ENCODE results near the gene HLTF.
"Not testable (repeated sequence)": the region's sequence is repeated elsewhere in the genome, so short reads cannot be mapped to it uniquely, and the experiment has no call there.

The HLTF gene, protein sequence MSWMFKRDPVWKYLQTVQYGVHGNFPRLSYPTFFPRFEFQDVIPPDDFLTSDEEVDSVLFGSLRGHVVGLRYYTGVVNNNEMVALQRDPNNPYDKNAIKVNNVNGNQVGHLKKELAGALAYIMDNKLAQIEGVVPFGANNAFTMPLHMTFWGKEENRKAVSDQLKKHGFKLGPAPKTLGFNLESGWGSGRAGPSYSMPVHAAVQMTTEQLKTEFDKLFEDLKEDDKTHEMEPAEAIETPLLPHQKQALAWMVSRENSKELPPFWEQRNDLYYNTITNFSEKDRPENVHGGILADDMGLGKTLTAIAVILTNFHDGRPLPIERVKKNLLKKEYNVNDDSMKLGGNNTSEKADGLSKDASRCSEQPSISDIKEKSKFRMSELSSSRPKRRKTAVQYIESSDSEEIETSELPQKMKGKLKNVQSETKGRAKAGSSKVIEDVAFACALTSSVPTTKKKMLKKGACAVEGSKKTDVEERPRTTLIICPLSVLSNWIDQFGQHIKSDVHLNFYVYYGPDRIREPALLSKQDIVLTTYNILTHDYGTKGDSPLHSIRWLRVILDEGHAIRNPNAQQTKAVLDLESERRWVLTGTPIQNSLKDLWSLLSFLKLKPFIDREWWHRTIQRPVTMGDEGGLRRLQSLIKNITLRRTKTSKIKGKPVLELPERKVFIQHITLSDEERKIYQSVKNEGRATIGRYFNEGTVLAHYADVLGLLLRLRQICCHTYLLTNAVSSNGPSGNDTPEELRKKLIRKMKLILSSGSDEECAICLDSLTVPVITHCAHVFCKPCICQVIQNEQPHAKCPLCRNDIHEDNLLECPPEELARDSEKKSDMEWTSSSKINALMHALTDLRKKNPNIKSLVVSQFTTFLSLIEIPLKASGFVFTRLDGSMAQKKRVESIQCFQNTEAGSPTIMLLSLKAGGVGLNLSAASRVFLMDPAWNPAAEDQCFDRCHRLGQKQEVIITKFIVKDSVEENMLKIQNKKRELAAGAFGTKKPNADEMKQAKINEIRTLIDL

DNA sequence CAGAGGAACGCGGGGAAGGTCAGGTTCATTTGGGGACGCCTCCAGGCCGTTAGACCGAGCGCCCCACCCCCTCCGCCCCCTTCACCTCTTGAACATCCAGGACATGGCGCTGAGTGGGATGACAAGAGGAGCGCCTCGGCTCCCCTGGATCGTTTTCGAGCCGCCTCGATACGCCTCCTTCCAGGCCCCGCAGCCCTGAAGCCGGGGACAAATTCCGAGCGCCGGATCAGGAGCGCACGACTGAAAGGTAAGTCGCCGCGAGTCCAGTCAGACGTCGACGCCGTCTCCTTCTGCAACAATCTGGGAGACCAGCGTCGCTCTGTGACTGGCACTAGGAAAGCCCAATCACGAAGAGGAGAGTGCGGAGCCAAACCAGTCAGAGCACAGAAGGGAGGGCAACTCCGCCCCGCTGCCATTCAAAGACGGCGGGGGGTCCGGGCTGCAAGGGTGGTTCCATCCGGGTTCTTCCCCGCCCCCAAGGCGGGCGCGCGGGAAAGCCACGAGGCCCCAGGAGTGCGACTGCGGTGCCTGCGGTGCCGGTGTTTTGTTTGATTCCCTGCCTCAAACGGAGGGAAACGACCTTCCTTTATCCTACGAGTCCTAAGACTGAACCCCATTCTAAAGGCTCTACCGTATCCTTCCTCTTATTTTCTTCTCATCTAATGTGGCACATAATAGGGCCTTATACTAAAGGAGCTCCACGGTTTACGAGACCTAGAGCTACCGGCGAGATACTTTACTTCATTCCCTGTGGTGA is at the start of gene HLTF:
TSS of gene HLTF (minus strand) at position 302 of the 757 bp plus-strand sequence. CDS start at position 105, 197 bp downstream.
- peak; percentile 73 to 85 for DNase-seq (ENCODE audit: extremely low read depth in 1 of 2, low read depth in 1 of 2)

DNA sequence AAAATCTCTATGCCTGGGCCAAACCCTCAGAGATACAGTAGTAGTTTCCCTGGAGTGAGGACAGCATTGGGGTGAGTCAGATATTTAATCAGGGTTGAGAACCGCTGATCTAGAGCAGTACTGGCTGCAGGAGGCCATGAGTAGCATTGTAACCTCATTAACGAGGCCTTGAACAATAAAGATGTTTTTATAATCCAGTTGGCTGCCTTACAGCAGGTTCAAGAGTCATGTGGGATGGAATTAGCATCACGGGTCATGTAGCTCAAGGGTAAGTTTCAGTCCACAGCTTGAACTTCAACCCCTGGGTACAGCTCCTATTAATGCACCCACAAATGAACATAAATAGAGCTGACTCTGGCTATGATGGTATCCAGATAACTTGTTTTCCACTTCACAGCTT is 48.2 kb upstream of the HLTF start:
- no peak for DNase-seq (ENCODE audit: extremely low read depth in 1 of 2, low read depth in 1 of 2)

DNA sequence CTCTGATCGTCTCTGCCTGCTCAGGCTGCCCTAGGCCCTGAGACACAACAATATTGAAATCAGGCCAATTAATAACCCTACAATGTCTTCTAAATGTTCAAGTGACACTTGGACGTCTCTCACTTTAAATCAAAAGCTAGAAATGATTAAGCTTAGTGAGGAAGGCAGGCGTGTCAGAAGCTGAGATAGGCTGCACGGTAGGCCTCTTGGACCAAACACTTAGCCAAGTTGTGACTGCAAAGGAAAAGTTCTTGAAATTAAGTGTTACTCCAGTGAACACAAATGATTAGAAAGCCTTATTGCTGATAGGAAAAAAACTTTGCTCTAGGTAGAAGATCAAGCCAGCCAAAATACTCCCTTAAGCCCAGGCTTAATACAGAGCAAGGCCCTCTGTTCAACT is 45.3 kb upstream of the HLTF start:
- no peak for DNase-seq (ENCODE audit: extremely low read depth in 1 of 2, low read depth in 1 of 2)

DNA sequence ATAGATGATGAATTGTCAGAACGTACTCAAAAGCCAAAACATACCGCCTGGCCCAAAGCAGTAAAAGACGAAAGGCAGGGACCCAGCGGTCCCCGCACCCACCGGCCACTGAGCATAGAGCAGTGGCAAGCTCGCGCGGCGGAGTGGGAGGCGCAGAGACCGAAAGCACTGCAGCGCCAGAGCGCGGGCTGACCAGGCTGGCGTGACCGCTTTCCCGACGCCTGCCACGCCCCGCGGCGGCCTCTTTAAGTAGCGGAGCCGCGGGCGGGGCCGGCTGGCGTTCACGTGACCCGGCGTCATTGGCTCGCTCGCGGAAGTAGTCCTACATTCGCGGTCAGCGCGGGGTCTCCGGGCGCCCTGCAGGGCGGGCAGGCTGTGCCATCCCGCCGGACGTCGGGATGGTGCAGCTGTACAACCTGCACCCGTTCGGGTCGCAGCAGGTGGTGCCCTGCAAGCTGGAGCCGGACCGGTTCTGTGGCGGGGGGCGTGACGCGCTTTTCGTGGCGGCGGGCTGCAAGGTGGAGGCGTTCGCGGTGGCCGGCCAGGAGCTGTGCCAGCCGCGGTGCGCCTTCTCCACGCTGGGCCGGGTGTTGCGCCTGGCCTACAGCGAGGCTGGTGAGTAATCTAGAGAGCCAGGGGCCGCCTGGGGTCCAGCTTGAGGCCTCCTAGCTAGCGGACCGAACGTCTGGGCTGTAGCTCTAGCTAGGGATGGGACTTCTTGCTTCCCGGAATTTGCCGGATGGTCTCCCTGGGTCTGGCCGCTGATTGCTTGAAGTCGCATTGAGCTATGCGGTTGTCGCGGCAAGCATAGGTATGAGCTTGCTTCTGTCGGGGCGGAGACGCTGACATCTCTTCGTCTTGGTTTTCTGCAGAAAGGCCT is 43.2 kb upstream of the HLTF start, which contains the start of gene HPS3:
TSS of gene HPS3 (plus strand) at position 313 of the 880 bp plus-strand sequence. CDS start at position 399, 86 bp downstream.
- DNase-seq (ENCODE audit: extremely low read depth in 1 of 2, low read depth in 1 of 2), result peak; percentile 71 to 73

DNA sequence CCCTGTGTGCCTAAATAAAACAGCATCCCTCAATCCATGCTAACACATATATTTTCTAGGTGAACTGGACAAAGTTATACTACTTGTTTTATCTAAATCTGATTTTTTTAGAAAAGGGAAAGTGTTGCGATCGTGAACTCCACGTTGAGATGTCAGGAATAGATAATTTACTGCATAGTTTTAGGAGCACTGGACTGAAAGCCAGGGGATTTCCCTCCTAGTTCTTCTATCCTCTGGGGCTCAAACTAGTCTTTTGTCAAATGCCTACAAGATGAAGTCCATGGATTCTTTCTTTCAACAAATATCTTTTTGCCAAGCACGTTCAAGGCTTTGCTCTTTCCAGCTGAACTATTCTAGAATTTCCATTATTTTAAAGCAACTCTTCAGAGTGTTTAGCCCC is 42.5 kb upstream of the HLTF start:
- DNase-seq (ENCODE audit: extremely low read depth in 1 of 2, low read depth in 1 of 2), result no peak

DNA sequence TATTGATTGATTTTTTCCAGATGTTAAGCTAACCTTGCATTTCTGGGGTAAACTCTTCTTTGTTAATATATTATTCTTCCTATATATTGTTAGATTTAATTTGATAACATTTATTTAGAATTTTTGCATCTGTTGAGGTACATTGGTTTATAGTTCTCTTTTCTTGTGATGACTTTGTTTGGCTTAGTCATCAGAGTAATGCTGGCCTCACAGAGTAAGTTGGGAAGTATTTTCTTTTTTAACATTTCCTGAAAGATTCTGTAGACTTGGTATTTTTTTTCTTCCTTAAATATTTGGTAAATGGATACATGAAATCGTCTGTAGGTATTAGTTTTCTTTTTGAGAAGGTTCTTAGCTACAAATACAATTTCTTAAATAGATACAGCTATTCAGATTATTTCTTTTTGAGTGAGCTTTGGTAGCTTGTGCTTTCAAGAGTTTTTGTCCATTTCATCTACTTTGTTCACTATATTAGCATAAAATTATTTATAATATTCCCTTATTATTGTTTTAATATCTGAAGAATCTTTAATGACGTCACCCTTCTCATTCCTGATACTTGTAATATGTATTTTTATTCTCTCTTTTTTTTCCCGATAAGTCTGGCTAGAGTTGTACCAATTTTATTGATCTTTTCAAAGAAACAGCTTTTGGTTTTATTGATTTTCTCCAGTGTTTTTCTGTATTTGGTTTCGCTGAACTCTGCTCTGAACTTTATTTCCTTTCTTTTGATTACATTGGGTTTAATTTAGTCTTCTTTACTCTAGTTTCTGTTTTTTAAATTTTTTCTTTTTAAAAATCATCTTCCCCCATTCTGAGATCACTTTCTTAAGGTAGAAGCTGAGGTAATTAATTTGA is 36.6 kb upstream of the HLTF start:
- no peak for DNase-seq (ENCODE audit: extremely low read depth in 1 of 2, low read depth in 1 of 2)

DNA sequence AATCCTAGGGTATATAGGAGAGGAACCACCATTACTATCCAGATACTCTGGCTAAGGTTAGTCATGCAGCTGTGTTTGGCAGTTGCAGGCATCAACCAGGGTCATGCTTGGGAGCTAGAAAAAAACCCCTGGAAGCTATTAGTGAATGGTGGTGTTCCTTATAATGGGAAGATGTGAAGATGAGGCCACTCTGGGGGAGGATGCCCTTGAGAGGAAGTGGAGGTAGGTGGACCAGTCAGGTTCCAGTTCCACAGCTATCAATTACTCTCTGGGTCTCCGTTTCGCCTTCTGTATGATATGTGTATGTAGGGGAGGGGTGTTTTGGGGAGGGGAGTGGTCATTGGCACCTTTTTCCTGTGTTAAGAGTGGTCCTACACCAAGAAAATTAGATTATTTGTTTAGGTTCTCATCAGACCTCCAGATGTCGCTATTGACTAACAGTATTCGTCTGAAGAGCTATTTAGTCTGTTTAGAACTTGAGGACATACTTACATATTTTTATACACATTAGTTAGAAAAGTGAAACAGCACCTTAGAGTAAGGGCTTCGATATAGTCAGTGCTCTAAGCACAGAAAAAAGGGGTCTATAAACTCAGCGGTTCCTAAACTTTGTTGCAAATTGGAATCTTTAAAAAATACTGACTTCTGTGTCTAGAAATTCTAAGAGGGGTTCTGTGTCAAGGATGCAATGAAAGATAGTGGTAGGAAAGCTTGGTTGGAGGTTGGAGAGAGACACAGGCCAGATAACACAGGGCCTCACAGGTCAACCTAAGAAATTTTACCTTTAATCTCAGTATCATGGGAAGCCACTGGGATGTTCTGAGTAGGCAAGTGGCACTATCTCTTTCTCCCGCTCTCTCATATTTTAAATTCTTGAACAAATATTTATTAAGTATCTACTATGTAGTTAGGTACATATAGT is 34.0 kb upstream of the HLTF start:
- DNase-seq (ENCODE audit: extremely low read depth in 1 of 2, low read depth in 1 of 2), result no peak

DNA sequence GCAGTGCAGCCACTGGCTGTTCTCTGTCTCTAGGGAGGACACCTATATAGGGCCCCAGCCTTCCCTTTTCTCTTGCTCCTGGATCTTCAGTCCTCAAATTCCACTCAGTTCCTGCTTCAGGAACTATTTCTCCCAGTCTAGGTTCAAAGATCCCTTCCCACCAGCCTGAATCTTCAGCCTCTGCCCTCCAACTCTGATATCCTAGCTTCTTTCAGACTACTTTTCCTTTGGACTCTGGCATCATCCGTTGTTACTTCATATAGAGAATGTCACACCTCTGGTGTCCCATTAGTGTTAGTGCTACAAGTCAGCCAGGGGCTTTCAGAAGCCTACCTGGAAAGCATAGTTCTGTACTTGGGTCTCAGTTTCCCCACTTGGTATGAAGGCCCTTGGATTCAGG is 33.1 kb upstream of the HLTF start:
- no peak for DNase-seq (ENCODE audit: extremely low read depth in 1 of 2, low read depth in 1 of 2)

DNA sequence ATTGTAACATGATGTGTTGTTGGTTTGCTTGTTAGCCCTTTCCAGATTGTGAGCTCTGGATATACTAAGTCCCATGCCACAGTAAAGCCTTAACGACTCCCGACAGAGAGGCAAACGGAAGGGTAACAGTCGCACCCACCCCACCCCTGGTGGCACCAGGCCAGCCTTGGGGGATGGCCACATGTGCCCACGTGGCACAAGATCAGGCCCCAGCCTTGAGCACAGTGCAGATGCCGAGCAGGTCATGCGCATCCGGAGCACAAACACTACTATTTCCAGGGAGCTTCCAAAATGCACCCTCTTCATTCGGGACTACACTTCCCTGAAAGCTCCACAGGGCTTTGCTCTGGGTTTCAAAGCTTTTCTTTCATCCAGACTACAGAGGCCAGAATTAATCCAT is 32.4 kb upstream of the HLTF start:
- DNase-seq (ENCODE audit: extremely low read depth in 1 of 2, low read depth in 1 of 2), result no peak

DNA sequence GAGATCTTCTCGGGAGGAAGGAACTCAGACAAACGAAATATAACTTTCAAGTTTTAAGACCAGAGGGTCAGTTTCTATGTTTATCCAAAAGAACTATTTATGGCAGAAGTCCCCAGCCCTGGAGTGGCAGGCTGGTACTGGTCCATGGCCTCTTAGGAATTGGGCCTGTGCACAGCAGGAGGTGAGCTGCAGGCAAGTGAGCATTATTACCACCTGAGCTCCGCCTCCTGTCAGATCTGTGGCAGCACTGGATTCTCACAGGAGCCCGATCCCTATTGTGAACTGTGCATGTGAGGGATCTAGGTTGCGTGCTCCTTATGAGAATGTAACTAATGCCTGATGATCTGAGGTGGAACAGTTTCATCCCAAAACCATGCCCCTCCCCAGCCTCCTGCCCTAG is 28.8 kb upstream of the HLTF start:
- no peak for DNase-seq (ENCODE audit: extremely low read depth in 1 of 2, low read depth in 1 of 2)

DNA sequence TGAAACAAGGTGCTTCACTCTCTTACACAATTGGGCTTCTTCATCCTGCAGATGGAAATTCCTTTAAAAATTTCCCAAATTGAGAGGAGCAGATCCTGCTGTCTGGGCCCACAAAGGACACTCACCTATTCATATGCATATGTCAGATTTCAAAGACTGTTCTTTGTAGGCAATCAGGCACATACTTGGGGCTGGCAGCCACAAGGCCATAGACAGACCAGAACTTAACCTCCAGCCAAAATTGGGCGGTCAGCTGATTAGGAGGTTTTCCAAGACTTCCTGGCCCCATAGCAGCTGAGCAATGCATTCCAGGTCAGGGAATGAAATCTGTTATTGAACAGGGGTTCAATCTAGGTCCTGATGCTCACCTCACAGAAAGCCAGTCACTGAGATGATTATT is 28.1 kb upstream of the HLTF start:
- DNase-seq (ENCODE audit: extremely low read depth in 1 of 2, low read depth in 1 of 2), result no peak

DNA sequence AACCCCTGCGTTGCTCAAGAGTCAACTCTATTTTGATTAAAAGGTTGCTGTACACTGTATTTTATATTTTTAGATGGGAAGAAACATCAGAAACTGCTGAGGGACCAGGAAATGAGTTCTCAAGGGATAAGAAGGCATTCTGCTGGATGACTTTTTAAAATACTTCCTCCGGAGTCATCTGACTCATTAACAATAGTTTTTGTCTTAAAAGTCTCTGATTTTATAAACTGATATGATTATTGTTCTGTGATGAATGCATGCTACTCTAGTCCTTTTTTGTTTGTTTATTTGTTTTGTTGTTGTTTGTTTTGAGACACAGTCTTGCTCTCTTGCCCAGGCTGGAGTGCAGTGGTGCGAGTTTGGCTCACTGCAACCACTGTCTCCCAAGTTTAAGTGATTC is 18.2 kb upstream of the HLTF start:
- DNase-seq (ENCODE audit: extremely low read depth in 1 of 2, low read depth in 1 of 2), result no peak

DNA sequence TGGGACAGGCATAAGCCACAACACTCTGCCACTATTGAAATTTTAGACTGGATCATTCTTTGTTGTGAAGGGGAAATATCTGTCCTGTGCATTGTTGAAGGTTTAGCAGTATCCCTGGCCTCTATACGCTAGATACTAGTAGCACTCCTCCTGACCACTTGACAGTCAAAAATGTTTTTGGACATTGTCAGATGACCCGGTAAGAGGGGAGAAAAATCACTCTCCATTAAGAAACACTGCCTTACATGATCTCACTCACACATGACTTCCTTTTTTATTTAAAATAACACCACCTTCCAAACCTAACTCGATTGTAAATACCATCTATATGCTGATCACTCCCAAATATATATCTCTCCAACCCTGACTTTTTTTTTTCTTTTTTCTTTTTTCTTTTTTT is 15.3 kb upstream of the HLTF start:
- DNase-seq (ENCODE audit: extremely low read depth in 1 of 2, low read depth in 1 of 2), result no peak

DNA sequence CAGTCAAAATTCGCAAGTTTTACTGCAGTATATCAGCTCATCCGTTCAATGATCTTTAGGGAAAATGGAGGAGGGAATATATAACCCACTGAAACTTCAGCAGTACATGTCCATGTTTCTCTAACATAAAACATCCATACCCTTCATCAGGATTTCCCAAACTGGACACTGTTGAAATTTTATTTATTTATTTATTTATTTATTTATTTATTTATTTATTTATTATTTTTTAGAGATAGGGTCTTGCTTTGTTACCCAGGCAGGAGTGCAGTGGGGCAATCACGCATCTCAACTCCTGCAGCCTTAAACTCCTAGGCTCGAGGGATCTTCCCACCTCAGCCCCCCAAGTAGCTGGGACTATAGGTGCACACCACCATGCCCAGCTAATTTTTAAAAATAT is 14.8 kb upstream of the HLTF start:
- DNase-seq (ENCODE audit: extremely low read depth in 1 of 2, low read depth in 1 of 2), result no peak

DNA sequence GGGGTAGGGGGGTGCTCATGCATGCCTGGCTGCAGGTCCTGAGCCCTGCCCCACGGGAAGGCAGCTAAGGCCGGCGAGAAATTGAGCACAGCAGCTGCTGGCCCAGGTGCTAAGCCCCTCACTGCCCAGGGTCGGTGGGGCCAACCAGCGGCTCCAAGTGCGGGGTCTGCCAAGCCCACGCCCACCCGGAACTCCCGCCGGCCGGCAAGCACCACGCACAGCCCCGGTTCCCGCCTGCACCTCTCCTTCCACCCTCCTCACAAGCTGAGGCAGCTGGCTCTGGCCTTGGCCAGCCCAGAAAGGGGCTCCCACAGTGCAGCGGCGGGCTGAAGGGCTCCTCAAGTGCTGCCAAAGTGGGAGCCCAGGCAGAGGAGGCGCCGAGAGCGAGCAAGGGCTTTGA is 11.7 kb upstream of the HLTF start:
- DNase-seq (ENCODE audit: extremely low read depth in 1 of 2, low read depth in 1 of 2), result not testable (repeated sequence)

DNA sequence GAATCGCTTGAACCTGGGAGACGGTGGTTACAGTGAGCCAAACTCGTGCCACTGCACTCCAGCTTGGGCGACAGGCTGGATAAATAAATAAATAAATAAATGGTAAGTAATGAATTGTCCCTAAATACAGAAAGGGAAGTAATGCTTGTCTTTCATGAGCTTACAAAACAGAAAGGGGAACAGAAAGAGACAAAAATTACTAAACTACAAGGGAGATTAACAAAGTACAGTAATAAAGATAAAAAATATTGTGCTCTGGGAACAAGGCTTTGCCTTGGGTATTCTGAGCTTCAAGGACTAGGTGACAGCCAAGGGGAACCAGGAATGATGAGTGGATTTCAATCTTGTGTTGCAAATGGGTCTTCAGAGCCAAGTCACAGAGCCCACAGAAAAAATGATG is 9.2 kb upstream of the HLTF start:
- no peak for DNase-seq (ENCODE audit: extremely low read depth in 1 of 2, low read depth in 1 of 2)

DNA sequence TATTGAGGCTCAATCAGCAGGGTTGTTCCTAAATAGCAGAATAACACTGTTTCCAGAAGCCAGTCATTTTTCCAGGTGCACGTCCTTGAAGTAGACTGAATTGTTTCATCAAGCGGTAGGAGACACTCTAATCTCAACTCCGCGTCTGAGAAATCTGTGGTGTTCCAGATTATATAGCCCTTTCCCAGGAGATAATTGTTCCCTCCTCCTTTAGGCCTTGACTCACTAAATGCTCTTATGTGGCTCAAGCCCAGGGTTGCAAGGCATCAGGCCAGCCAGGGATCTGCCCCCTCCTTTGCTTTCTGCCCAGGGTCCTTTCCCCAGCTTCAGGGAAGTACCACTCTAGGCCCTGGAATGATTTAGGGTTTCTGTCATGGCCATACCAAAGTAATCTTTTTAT is 5.7 kb upstream of the HLTF start:
- no peak for DNase-seq (ENCODE audit: extremely low read depth in 1 of 2, low read depth in 1 of 2)

DNA sequence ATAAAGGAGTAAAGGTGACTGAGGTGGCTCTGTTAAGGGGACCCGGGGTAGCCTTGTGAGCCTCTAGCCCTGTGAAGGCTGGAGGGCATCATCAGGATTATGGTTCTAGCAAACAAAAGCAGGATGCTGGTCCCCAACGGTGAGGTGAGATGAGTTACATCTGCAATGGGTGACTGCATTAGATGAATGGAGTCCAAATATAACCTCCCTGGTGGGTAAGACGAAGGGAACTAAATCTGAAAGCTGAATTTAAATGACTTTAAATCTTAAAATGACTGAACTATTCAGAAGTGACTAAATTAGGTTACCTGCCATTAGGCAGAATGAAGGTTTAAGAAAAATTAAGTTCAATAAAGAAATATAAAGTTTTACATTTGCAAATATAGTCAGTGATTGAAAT is 4.6 kb upstream of the HLTF start:
- no peak for DNase-seq (ENCODE audit: extremely low read depth in 1 of 2, low read depth in 1 of 2)
